ENCODE data around the gene MYO5B. TPM values are rescaled to one million over a fixed set of nuclear protein-coding genes. Genes with fewer than 3 reads are reported as not detected.

The MYO5B gene
- total RNA-seq, 1 donor from 2014 or later = 6.7 TPM

- Histone ChIP-seq H3F3A (ENCODE audit: low read depth) (no peaks in the 10 kb centered on the region), H3K4me2 (no peak overlapping the region), H3K36me3 (no peaks in the 10 kb centered on the region), H4K20me1 (ENCODE audit: low read depth) (no peaks in the 10 kb centered on the region), H3K9me3 (ENCODE audit: low read depth) (no peaks in the 10 kb centered on the region), H3K9ac (no peak overlapping the region), H3K79me2 (ENCODE audit: low read depth) (no peaks in the 10 kb centered on the region), H3K27me3 (no peaks in the 10 kb centered on the region), H3K4me3 (no peak overlapping the region), H2AFZ (replicated peaks) (no peak overlapping the region), H3K4me1 (no peaks in the 10 kb centered on the region), H3K27ac (no peak overlapping the region)
- Mint-ChIP-seq H3K4me1 (no peaks in the 10 kb centered on the region), H3K27ac (no peak overlapping the region), H3K36me3 (no peaks in the 10 kb centered on the region), H3K9me3 (no peaks in the 10 kb centered on the region), H3K4me3 (no peak overlapping the region), H3K27me3 (ENCODE audit: insufficient read depth, low read depth) (peaks cover 4% of the 10 kb centered on the region)
- no peak for DNase-seq (ENCODE audit: low spot score)
- TF ChIP-seq CTCF (IDR thresholded peaks at IDR 0.05) = no peak
- TF ChIP-seq EZH2phosphoT487 (IDR thresholded peaks at IDR 0.05) = no peak
- no peak for TF ChIP-seq EZH2 (IDR thresholded peaks at IDR 0.05)
Measured at GRCh38 chr18:49976795-49977560, 218.0 kb downstream of the MYO5B start.

GRCh38 chr18:49976001-49976400, 218.9 kb downstream of the MYO5B start:
- Histone ChIP-seq H3K79me2 (ENCODE audit: low read depth) (no peaks in the 10 kb centered on the region), H3K36me3 (no peaks in the 10 kb centered on the region), H3K9me3 (ENCODE audit: low read depth) (no peaks in the 10 kb centered on the region), H4K20me1 (ENCODE audit: low read depth) (no peaks in the 10 kb centered on the region), H3K4me2 (no peak overlapping the region), H3K4me1 (no peaks in the 10 kb centered on the region), H3K9ac (no peak overlapping the region), H2AFZ (replicated peaks) (no peak overlapping the region), H3F3A (ENCODE audit: low read depth) (no peaks in the 10 kb centered on the region), H3K27ac (no peak overlapping the region), H3K4me3 (no peak overlapping the region), H3K27me3 (no peaks in the 10 kb centered on the region)
- no peak for TF ChIP-seq CTCF (IDR thresholded peaks at IDR 0.05)
- no peak for TF ChIP-seq EZH2phosphoT487 (IDR thresholded peaks at IDR 0.05)
- no peak for TF ChIP-seq EZH2 (IDR thresholded peaks at IDR 0.05)
- DNase-seq (ENCODE audit: low spot score) = no peak
- Mint-ChIP-seq H3K27me3 (ENCODE audit: insufficient read depth, low read depth) (peaks cover 4% of the 10 kb centered on the region), H3K4me3 (no peak overlapping the region), H3K36me3 (no peaks in the 10 kb centered on the region), H3K4me1 (no peaks in the 10 kb centered on the region), H3K27ac (no peak overlapping the region), H3K9me3 (no peaks in the 10 kb centered on the region)

- Mint-ChIP-seq H3K27ac (no peak overlapping the region), H3K36me3 (no peaks in the 10 kb centered on the region), H3K27me3 (ENCODE audit: insufficient read depth, low read depth) (no peaks in the 10 kb centered on the region), H3K4me1 (peaks cover 2% of the 10 kb centered on the region), H3K9me3 (no peaks in the 10 kb centered on the region), H3K4me3 (no peak overlapping the region)
- Histone ChIP-seq H2AFZ (replicated peaks) (no peak overlapping the region), H3K27ac (no peak overlapping the region), H3K9ac (no peak overlapping the region), H3K4me3 (no peak overlapping the region), H3K36me3 (no peaks in the 10 kb centered on the region), H4K20me1 (ENCODE audit: low read depth) (no peaks in the 10 kb centered on the region), H3K27me3 (no peaks in the 10 kb centered on the region), H3K4me2 (no peak overlapping the region), H3K9me3 (ENCODE audit: low read depth) (no peaks in the 10 kb centered on the region), H3K79me2 (ENCODE audit: low read depth) (no peaks in the 10 kb centered on the region), H3F3A (ENCODE audit: low read depth) (no peaks in the 10 kb centered on the region), H3K4me1 (no peaks in the 10 kb centered on the region)
- TF ChIP-seq EZH2 (IDR thresholded peaks at IDR 0.05) (no peak), CTCF (IDR thresholded peaks at IDR 0.05) (no peak), EZH2phosphoT487 (IDR thresholded peaks at IDR 0.05) (no peak)
- no peak for DNase-seq (ENCODE audit: low spot score)
Measured at GRCh38 chr18:49974079-49974478, 220.9 kb downstream of the MYO5B start.
